ENCODE measurements around the gene PPM1M.

PPM1M gene

DNA sequence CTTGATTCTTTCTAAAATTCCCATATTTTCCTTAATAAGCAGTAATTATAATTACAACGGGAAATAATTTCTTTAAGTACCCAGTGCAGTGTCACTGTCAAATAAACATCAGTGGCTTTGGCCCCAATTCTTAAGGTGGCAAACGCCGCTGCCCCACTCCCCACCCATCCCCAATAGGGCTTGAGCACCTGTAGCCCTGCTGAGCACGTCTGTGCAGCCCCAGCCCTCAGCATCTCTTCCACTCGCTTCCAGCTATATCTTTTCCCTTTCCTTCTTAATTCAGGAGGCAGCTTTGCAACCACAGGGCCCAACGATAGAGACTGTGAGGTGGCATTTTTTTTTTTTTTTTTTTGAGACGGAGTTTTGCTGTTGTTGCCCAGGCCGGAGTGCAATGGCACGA is 9.0 kb downstream of the PPM1M start:
- CTCF ChIA-PET, result no interaction called here
- TF ChIP-seq SP1 (IDR thresholded peaks at IDR 0.05) (no peak), BHLHE40 (IDR thresholded peaks at IDR 0.05; ENCODE audit: borderline replicate concordance) (no peak), FOXA1 (IDR thresholded peaks at IDR 0.05) (no peak), ZNF384 (IDR thresholded peaks at IDR 0.05) (no peak), LEF1 (IDR thresholded peaks at IDR 0.05; ENCODE audit: borderline replicate concordance) (no peak), FOXM1 (IDR thresholded peaks at IDR 0.05; ENCODE audit: borderline replicate concordance) (no peak), CTBP1 (IDR thresholded peaks at IDR 0.05; ENCODE audit: borderline replicate concordance) (no peak), HDGF (IDR thresholded peaks at IDR 0.05; ENCODE audit: borderline replicate concordance) (no peak), SUZ12 (IDR thresholded peaks at IDR 0.05) (no peak), ELF4 (IDR thresholded peaks at IDR 0.05) (no peak), L3MBTL2 (conservative IDR thresholded peaks at IDR 0.05) (no peak), FOXK2 (IDR thresholded peaks at IDR 0.05) (no peak), ARNT (IDR thresholded peaks at IDR 0.05) (no peak), NFRKB (IDR thresholded peaks at IDR 0.05) (no peak)
- TF ChIP-seq, protein P1, sequence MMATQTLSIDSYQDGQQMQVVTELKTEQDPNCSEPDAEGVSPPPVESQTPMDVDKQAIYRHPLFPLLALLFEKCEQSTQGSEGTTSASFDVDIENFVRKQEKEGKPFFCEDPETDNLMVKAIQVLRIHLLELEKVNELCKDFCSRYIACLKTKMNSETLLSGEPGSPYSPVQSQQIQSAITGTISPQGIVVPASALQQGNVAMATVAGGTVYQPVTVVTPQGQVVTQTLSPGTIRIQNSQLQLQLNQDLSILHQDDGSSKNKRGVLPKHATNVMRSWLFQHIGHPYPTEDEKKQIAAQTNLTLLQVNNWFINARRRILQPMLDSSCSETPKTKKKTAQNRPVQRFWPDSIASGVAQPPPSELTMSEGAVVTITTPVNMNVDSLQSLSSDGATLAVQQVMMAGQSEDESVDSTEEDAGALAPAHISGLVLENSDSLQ (IDR thresholded peaks at IDR 0.05), result no peak
- DNase-seq (ENCODE audit: extremely low spot score), result no peak
- POLR2A ChIA-PET, result interaction anchor here (1.1 kb wide), 1 partner anchor 15 kb away, joined by 3 read pairs; the partner anchor contains the start of gene TWF2

DNA sequence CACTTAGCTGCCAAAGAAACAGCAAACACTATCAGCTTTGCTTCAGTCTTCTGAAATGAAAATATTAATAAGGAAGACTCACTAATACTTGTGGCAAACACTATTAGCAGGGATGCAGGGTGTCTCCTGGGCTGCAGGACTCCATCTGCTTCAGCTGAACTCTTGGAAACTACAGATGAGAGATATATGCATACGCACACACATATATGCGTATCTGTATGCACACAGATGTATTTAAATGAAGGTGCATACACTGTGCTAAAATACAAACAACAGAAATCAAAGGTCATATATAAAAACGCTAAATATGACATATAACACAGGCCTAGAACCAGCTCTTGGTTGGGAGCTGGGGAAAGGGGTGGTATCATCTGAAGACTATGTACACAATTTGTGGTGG is 10.6 kb downstream of the PPM1M start:
- ChIA-PET CTCF (no interaction called here), POLR2A (no interaction called here)
- DNase-seq (ENCODE audit: extremely low spot score), result no peak
- TF ChIP-seq LEF1 (IDR thresholded peaks at IDR 0.05; ENCODE audit: borderline replicate concordance) (no peak), ELF4 (IDR thresholded peaks at IDR 0.05) (no peak), FOXA1 (IDR thresholded peaks at IDR 0.05) (no peak), FOXK2 (IDR thresholded peaks at IDR 0.05) (no peak), FOXM1 (IDR thresholded peaks at IDR 0.05; ENCODE audit: borderline replicate concordance) (no peak), ZNF384 (IDR thresholded peaks at IDR 0.05) (no peak), BHLHE40 (IDR thresholded peaks at IDR 0.05; ENCODE audit: borderline replicate concordance) (no peak)
- TF ChIP-seq, protein P1 (IDR thresholded peaks at IDR 0.05), result no peak

DNA sequence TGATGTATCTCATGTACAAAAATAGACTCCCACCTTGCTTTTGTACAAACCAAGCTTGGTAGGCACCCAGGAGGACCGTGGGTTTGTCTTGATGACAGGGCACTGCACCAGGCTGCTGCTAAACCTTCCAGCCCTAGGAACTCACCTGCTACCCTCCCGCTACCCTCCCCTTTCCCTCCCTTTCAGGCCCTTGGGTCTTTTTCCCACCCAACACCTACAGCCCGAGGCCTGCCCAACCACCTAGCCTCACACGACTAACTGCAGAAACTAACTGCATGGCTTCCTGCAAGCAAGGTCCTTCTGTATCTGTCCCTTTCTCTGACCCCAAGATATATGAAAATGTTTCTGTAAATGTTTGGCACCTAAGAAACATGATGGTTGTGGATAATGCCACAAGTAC is 11.1 kb downstream of the PPM1M start:
- ChIA-PET POLR2A (interaction anchor here (0.6 kb wide), 1 partner anchor 31 kb away, joined by 4 read pairs; the partner anchor contains the start of gene GLYCTK), CTCF (no interaction called here)
- no peak for TF ChIP-seq ARNT (IDR thresholded peaks at IDR 0.05)
- no peak for TF ChIP-seq CTBP1 (IDR thresholded peaks at IDR 0.05; ENCODE audit: borderline replicate concordance)
- TF ChIP-seq HDGF (IDR thresholded peaks at IDR 0.05; ENCODE audit: borderline replicate concordance), result no peak
- DNase-seq (ENCODE audit: extremely low spot score), result no peak

DNA sequence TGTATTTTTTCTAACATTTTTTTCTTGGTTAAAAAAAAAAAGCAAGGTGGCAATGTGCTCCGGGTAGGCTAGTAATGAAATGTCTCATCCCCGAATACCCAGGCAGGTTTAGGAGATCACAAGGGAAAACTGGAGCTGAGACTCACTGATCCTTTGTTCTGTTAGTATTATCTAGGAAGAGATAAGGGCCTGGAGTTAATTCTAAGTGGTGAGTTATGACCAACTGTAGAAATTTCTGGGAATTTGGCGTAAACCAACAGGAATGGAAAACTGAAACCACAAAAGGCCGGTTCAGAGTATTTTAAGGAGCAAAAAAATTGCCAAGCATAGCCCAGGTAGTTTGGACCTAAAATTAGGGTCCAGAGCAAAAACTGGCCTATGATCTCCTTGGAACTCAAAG is 12.4 kb downstream of the PPM1M start:
- CTCF ChIA-PET, result interaction anchor here (0.7 kb wide), 1 partner anchor 21 kb away, joined by 3 read pairs; no protein-coding TSS in a partner anchor
- TF ChIP-seq NFRKB (IDR thresholded peaks at IDR 0.05) (no peak), SUZ12 (IDR thresholded peaks at IDR 0.05) (no peak)
- POLR2A ChIA-PET, result no interaction called here
- DNase-seq (ENCODE audit: extremely low spot score), result no peak

DNA sequence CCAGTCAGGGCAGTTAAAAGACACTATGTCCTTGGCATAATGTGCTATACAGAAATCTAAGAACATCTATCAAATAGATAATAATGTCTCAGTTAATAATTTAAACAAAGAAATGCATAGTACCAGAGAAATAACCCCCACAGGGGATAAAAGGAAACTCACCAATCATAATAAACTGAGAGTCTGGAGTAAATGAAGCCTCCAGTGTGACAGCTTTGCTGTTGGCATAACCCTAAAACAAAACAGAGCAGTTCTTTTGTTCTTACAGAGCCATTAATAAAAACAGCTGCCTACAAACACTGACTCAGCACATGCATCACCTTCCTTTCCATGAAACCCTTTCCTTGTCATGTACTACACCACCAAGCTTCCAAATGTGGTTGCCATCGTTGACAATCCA is 13.5 kb downstream of the PPM1M start:
- DNase-seq (ENCODE audit: extremely low spot score), result no peak
- no peak for TF ChIP-seq HDGF (IDR thresholded peaks at IDR 0.05; ENCODE audit: borderline replicate concordance)
- no peak for TF ChIP-seq SUZ12 (IDR thresholded peaks at IDR 0.05)
- TF ChIP-seq FOXK2 (IDR thresholded peaks at IDR 0.05), result no peak
- ChIA-PET CTCF (no interaction called here), POLR2A (interaction anchor here (1.7 kb wide), 1 partner anchor 19 kb away, joined by 7 read pairs; the partner anchor contains the start of gene WDR82)

DNA sequence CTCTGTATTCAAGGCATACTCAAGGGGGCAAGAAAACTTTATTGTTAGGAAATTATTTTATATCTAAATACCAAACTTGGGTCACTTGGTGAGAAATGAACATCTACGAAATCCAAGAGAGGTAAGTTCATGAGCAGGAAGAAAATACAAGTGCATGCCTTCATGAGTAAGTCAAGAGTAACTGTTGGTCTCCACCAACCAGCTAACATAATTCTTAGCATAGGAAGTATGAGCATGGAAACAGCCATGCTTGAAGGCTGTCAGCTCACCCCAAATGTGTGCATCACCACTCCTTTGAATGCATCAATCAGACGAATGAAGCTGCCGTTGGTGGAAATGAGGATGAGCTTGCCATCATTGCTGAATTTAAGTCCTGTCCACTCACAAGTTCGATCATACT is 13.9 kb downstream of the PPM1M start:
- TF ChIP-seq ZNF384 (IDR thresholded peaks at IDR 0.05) (no peak), FOXM1 (IDR thresholded peaks at IDR 0.05; ENCODE audit: borderline replicate concordance) (no peak)
- no peak for DNase-seq (ENCODE audit: extremely low spot score)
- POLR2A ChIA-PET, result interaction anchor here (1.7 kb wide), 1 partner anchor 19 kb away, joined by 7 read pairs; the partner anchor contains the start of gene WDR82
- CTCF ChIA-PET, result no interaction called here

DNA sequence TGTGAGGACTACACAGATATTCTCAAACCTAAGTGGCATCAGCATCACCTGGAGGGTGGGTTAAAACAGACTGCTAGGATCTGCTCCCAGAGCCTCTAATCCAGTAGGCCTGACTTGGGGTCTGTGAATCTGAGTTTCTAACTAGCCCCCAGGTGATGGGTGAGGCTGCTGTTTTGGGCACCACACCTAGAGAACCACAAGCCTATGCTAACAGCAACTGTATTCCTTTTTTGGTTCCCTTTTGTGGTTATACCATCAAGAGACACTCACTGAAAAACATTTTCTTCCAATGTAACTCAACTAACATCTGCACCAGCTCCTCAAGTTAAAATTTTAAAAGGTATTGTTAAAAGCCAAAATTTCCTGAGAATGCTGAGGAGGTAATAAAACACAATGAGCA is 16.9 kb downstream of the PPM1M start:
- TF ChIP-seq, protein P1 (IDR thresholded peaks at IDR 0.05), result no peak
- TF ChIP-seq CTBP1 (IDR thresholded peaks at IDR 0.05; ENCODE audit: borderline replicate concordance) (no peak), HDGF (IDR thresholded peaks at IDR 0.05; ENCODE audit: borderline replicate concordance) (no peak), FOXM1 (IDR thresholded peaks at IDR 0.05; ENCODE audit: borderline replicate concordance) (no peak), ELF4 (IDR thresholded peaks at IDR 0.05) (no peak), LEF1 (IDR thresholded peaks at IDR 0.05; ENCODE audit: borderline replicate concordance) (no peak), ARNT (IDR thresholded peaks at IDR 0.05) (no peak), TARDBP (IDR thresholded peaks at IDR 0.05) (no peak), SP1 (IDR thresholded peaks at IDR 0.05) (no peak), SUZ12 (IDR thresholded peaks at IDR 0.05) (no peak), L3MBTL2 (conservative IDR thresholded peaks at IDR 0.05) (no peak), FOXK2 (IDR thresholded peaks at IDR 0.05) (no peak)
- POLR2A ChIA-PET, result no interaction called here

More for the DNA sequence above, 16.9 kb downstream of the PPM1M start:
- CTCF ChIA-PET, result no interaction called here
- DNase-seq (ENCODE audit: extremely low spot score), result no peak
